Cerebellar cortex (tissue), 1 donor: ENCODE measurements around the gene ACAP2.
A peak's percentile ranks its signal among the peaks of the same experiment; 100 is the strongest.
"Not testable (repeated sequence)": the region's sequence is repeated elsewhere in the genome, so short reads cannot be mapped to it uniquely, and the experiment has no call there.

Source experiments
- DNase-seq: peaks from one replicate; pipeline ENCODE4 v3.0.0-alpha.2; 2015; ENCODE audit warnings: low spot score

Gene ACAP2

GRCh38 chr3:195443391-195443989 lies 670 bp upstream of the ACAP2 start:
- DNase-seq, result no peak

GRCh38 chr3:195441992-195442572 lies 738 bp downstream of the ACAP2 start:
- peak; percentile 53 for DNase-seq

- no peak for DNase-seq
Measured at GRCh38 chr3:195441476-195441991, 1.3 kb downstream of the ACAP2 start.

- no peak for DNase-seq
Measured at GRCh38 chr3:195441051-195441450, 1.8 kb downstream of the ACAP2 start.

GRCh38 chr3:195440379-195440778 lies 2.4 kb downstream of the ACAP2 start:
- DNase-seq, result no peak

GRCh38 chr3:195438371-195438770 lies 4.4 kb downstream of the ACAP2 start:
- DNase-seq, result no peak

- DNase-seq, result no peak
Measured at GRCh38 chr3:195425849-195426248, 17.0 kb downstream of the ACAP2 start.

GRCh38 chr3:195423818-195424217 lies 19.0 kb downstream of the ACAP2 start:
- DNase-seq, result no peak

- no peak for DNase-seq
Measured at GRCh38 chr3:195421400-195421799, 21.4 kb downstream of the ACAP2 start.

- no peak for DNase-seq
Measured at GRCh38 chr3:195416795-195417194, 26.0 kb downstream of the ACAP2 start.

- DNase-seq, result no peak
Measured at GRCh38 chr3:195411836-195412235, 31.0 kb downstream of the ACAP2 start.

- no peak for DNase-seq
Measured at GRCh38 chr3:195410546-195410945, 32.3 kb downstream of the ACAP2 start.

- no peak for DNase-seq
Measured at GRCh38 chr3:195407531-195408409, 35.0 kb downstream of the ACAP2 start.

GRCh38 chr3:195405651-195406050 lies 37.2 kb downstream of the ACAP2 start:
- no peak for DNase-seq

- DNase-seq, result no peak
Measured at GRCh38 chr3:195403841-195404408, 38.9 kb downstream of the ACAP2 start.

GRCh38 chr3:195403244-195403643 lies 39.6 kb downstream of the ACAP2 start:
- no peak for DNase-seq

- no peak for DNase-seq
Measured at GRCh38 chr3:195401943-195402342, 40.9 kb downstream of the ACAP2 start.

- not testable (repeated sequence) for DNase-seq
Measured at GRCh38 chr3:195398460-195398859, 44.4 kb downstream of the ACAP2 start.

- DNase-seq, result no peak
Measured at GRCh38 chr3:195397524-195397923, 45.3 kb downstream of the ACAP2 start.

- DNase-seq, result no peak
Measured at GRCh38 chr3:195395208-195395816, 47.5 kb downstream of the ACAP2 start.

GRCh38 chr3:195394700-195395099 lies 48.1 kb downstream of the ACAP2 start:
- DNase-seq, result no peak

GRCh38 chr3:195394024-195394423 lies 48.8 kb downstream of the ACAP2 start:
- DNase-seq, result no peak
